Body of pancreas (tissue), 4 donors: ENCODE measurements around the gene CXCL8. TPM values are rescaled to one million over a fixed set of nuclear protein-coding genes. Genes with fewer than 3 reads are reported as not detected.
A peak's percentile ranks its signal among the peaks of the same experiment; 100 is the strongest.

Experiments used
- ATAC-seq: fragments of 150-250 bp; one replicate; pipeline ENCODE4 v1.9.1; 2016
- DNase-seq, 4 donors: peaks; one replicate each; pipeline ENCODE4 v3.0.0-alpha.2; 2019
- H3K27ac ChIP-seq, 4 donors: fragments of 200-600 bp; sonication (generic); 1 replicate in 3 of 4; 2 replicates in 1 of 4; pipeline versions ENCODE4 v1.5.1 to v1.6.1; 2016 to 2019; ENCODE audit warnings: mild to moderate bottlenecking in 1 of 4, mixed read lengths in 1 of 4, moderate library complexity in 1 of 4
- H3K27me3 ChIP-seq, 2 donors: fragments of 200-600 bp; sonication (generic); one replicate each; pipeline ENCODE4 v1.6.0; 2016; ENCODE audit warnings: mild to moderate bottlenecking in 1 of 2
- H3K36me3 ChIP-seq, 2 donors: fragments of 200-600 bp; sonication (generic); replicated peaks in 1 of 2; 2 replicates each; pipeline ENCODE4 v1.5.1; 2016; ENCODE audit warnings: low read depth in 2 of 2; ENCODE audit not compliant: insufficient read depth in 1 of 2
- H3K4me1 ChIP-seq: fragments of 200-600 bp; sonication (generic); one replicate; pipeline ENCODE4 v1.6.0; 2016
- H3K4me3 ChIP-seq, 2 donors: fragments of 200-600 bp; sonication (generic); 1 replicate in 1 of 2; 2 replicates in 1 of 2; pipeline ENCODE4 v1.5.1; 2016 to 2019
- H3K9me3 ChIP-seq, 3 donors: fragments of 200-600 bp; sonication (generic); 1 replicate in 2 of 3; 2 replicates in 1 of 3; pipeline ENCODE4 v1.5.1; 2016
- POLR2A ChIP-seq, 3 donors: fragments of 450-650 bp; IDR thresholded peaks; one replicate each; pipeline ENCODE4 v1.6.1; 2016; ENCODE audit warnings: antibody characterized with exemption in 3 of 3, mild to moderate bottlenecking in 2 of 3
- WGBS, 2 donors: methylation state at CpG; one replicate each; pipeline ENCODE4 v1.1.5; 2017; 5-methylcytosine and 5-hydroxymethylcytosine counted together
- intact Hi-C: fragments of 100-400 bp; cut with DNase I; formaldehyde crosslinking; loops from one replicate; pipeline ENCODE4 v1.15.1; 2023
- total RNA-seq, 2 donors: library from RNA; depleted of rRNA; stranded (reverse); fragments of >200 nt; gene quantifications; one replicate each; pipeline ENCODE4 v1.1.0, GENCODE V29; 2016
- TF ChIP-seq, protein P1 (sequence below), 7 experiments: fragments of 450-650 bp in 4 of 7; fragments of 200-600 bp in 3 of 7; sonication (generic) in 3 of 7; IDR thresholded peaks; one replicate each; pipeline ENCODE4 v1.5.1; 2016 to 2019; ENCODE audit warnings: antibody characterized with exemption in 7 of 7

CXCL8 gene
- total RNA-seq, 2 donors from 2014 or later = 3.9 to 12.9 TPM

- no peak for TF ChIP-seq POLR2A (IDR thresholded peaks at IDR 0.05)
- TF ChIP-seq, protein P1, sequence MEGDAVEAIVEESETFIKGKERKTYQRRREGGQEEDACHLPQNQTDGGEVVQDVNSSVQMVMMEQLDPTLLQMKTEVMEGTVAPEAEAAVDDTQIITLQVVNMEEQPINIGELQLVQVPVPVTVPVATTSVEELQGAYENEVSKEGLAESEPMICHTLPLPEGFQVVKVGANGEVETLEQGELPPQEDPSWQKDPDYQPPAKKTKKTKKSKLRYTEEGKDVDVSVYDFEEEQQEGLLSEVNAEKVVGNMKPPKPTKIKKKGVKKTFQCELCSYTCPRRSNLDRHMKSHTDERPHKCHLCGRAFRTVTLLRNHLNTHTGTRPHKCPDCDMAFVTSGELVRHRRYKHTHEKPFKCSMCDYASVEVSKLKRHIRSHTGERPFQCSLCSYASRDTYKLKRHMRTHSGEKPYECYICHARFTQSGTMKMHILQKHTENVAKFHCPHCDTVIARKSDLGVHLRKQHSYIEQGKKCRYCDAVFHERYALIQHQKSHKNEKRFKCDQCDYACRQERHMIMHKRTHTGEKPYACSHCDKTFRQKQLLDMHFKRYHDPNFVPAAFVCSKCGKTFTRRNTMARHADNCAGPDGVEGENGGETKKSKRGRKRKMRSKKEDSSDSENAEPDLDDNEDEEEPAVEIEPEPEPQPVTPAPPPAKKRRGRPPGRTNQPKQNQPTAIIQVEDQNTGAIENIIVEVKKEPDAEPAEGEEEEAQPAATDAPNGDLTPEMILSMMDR (IDR thresholded peaks at IDR 0.05) = no peak
- no peaks in the 10 kb centered on the region for H3K27me3 ChIP-seq
- no peak overlapping the region for H3K4me3 ChIP-seq
- 22 to 23% methylated on average over 9 of the region's 9 CpGs for WGBS, 2 donors
- no peaks in the 10 kb centered on the region for H3K9me3 ChIP-seq
- peak overlapping the region; percentile 13 to 60 (median 40) for H3K27ac ChIP-seq
- ATAC-seq = peak; percentile 98
- no peaks in the 10 kb centered on the region for H3K36me3 ChIP-seq
- intact Hi-C loops = no loop called here
- H3K4me1 ChIP-seq = peaks cover 30% of the 10 kb centered on the region
- DNase-seq = peak; percentile 71 to 93 (median 78)
These were observed 35.9 kb upstream of the CXCL8 start for GRCh38 chr4:73704314-73705055.

GRCh38 chr4:73705056-73705432 lies 35.3 kb upstream of the CXCL8 start:
- peaks cover 30% of the 10 kb centered on the region for H3K4me1 ChIP-seq
- WGBS, 2 donors = 71 to 74% methylated on average over 1 of the region's 1 CpG
- no peaks in the 10 kb centered on the region for H3K9me3 ChIP-seq
- ATAC-seq = no peak
- intact Hi-C loops = no loop called here
- DNase-seq = no peak
- H3K27me3 ChIP-seq = no peaks in the 10 kb centered on the region
- H3K36me3 ChIP-seq = no peaks in the 10 kb centered on the region
- H3K27ac ChIP-seq = peak overlapping the region in 3 of 4 donors; percentile 30 to 60 (median 50)
- TF ChIP-seq, protein P1 (IDR thresholded peaks at IDR 0.05) = no peak
- no peak for TF ChIP-seq POLR2A (IDR thresholded peaks at IDR 0.05)
- H3K4me3 ChIP-seq = no peak overlapping the region

DNA sequence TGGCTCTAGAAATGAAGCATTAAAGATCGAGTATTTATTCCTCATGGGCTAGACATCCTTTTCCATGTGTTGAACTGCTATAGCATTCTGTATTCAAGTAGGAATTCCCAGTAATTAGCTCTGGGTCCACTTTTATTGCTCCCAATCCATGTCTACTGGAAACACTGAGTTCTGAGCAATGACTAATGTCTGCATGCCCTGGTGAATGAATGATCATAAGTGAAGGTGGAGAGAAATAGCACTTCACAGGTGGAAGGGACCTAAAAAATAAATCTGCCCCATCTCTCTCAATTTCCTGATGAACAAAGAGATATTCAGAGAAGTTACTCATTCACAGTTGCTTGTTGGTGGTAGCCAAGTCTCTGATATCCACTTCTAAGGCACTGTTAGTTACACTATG lies 34.6 kb upstream of the CXCL8 start:
- TF ChIP-seq POLR2A (IDR thresholded peaks at IDR 0.05) = no peak
- TF ChIP-seq, protein P1 (IDR thresholded peaks at IDR 0.05) = no peak
- H3K9me3 ChIP-seq = no peaks in the 10 kb centered on the region
- no peaks in the 10 kb centered on the region for H3K27me3 ChIP-seq
- H3K27ac ChIP-seq = no peak overlapping the region
- H3K4me1 ChIP-seq = peaks cover 30% of the 10 kb centered on the region
- no peaks in the 10 kb centered on the region for H3K36me3 ChIP-seq
- no peak for ATAC-seq
- WGBS, 2 donors = 78 to 85% methylated on average over 1 of the region's 1 CpG
- intact Hi-C loops = no loop called here
- H3K4me3 ChIP-seq = no peak overlapping the region
- no peak for DNase-seq

- ATAC-seq (no peak), DNase-seq (no peak)
- Histone ChIP-seq H3K9me3 (no peaks in the 10 kb centered on the region), H3K4me1 (peaks cover 30% of the 10 kb centered on the region), H3K27me3 (no peaks in the 10 kb centered on the region), H3K4me3 (no peak overlapping the region), H3K27ac (no peak overlapping the region), H3K36me3 (no peaks in the 10 kb centered on the region)
- intact Hi-C loops = no loop called here
- TF ChIP-seq, protein P1 (IDR thresholded peaks at IDR 0.05) = no peak
- TF ChIP-seq POLR2A (IDR thresholded peaks at IDR 0.05) = no peak
- WGBS, 2 donors = 93 to 98% methylated on average over 2 of the region's 2 CpGs
These were observed 33.6 kb upstream of the CXCL8 start for GRCh38 chr4:73706811-73707210.
